Panc1 (cell line): ENCODE results near the gene AS3MT. TPM values are rescaled to one million over a fixed set of nuclear protein-coding genes. Genes with fewer than 3 reads are reported as not detected.

Source experiments
- ATAC-seq: fragments of 200-7000 bp; cut with Tn5 transposase; 2 replicates; pipeline ENCODE4 v1.9.1; 2020; ENCODE audit warnings: mild to moderate bottlenecking, moderate library complexity
- BruUV-seq: library from RNA; stranded (reverse); fragments of 400-500 nt; replicated peaks from 2 replicates; lab custom pipeline; 2021; lab: Mats Ljungman, UMichigan
- CTCF ChIA-PET: fragments of 300-600 bp; sonication (Branson Sonifier 250); formaldehyde crosslinking; loops from one replicate; lab custom pipeline; 2022; ENCODE audit warnings: antibody characterized with exemption; lab: Charles Lee
- POLR2A ChIA-PET: fragments of 300-600 bp; sonication (Branson Sonifier 250); formaldehyde crosslinking; loops from one replicate; lab custom pipeline; 2022; ENCODE audit warnings: antibody characterized with exemption; lab: Charles Lee
- DNase-seq: peaks from one replicate; pipeline ENCODE4 v3.0.0-alpha.2; 2010; ENCODE audit warnings: low read depth, low spot score
- H3K27ac ChIP-seq: 2 replicates; pipeline ENCODE4 v1.5.1; 2011; ENCODE audit warnings: mild to moderate bottlenecking, low read length, inconsistent platforms
- H3K27me3 ChIP-seq: fragments of 200-500 bp; sonication (Bioruptor generic); 2 replicates; pipeline ENCODE4 v1.6.0; 2014; ENCODE audit warnings: low read length, inconsistent platforms; ENCODE audit not compliant: control insufficient read depth, insufficient read depth
- H3K36me3 ChIP-seq: fragments of 200-500 bp; sonication (Bioruptor generic); 2 replicates; pipeline ENCODE4 v1.5.1; 2014; ENCODE audit warnings: inconsistent platforms, mild to moderate bottlenecking, low read length, moderate library complexity; ENCODE audit not compliant: control insufficient read depth, insufficient read depth
- H3K4me1 ChIP-seq: 2 replicates; pipeline ENCODE4 v1.5.1; 2011; ENCODE audit warnings: inconsistent platforms, mild to moderate bottlenecking, low read length, moderate library complexity; ENCODE audit not compliant: control insufficient read depth, insufficient read depth
- H3K4me3 ChIP-seq, 2 experiments: 2 replicates each; pipeline ENCODE4 v1.5.1; 2011 to 2012; ENCODE audit warnings: low read depth in 2 of 2, low read length in 2 of 2, mild to moderate bottlenecking in 2 of 2, inconsistent platforms in 1 of 2, moderate library complexity in 1 of 2
- H3K9me3 ChIP-seq: fragments of 200-500 bp; sonication (Bioruptor generic); 2 replicates; pipeline ENCODE4 v1.5.1; 2014; ENCODE audit warnings: low read depth, mild to moderate bottlenecking, inconsistent platforms, low read length, moderate library complexity; ENCODE audit not compliant: control insufficient read depth, insufficient read depth
- POLR2AphosphoS5 ChIP-seq: IDR thresholded peaks from 2 replicates; pipeline ENCODE4 v1.6.1; 2012; ENCODE audit warnings: mild to moderate bottlenecking, low read depth, low read length, moderate library complexity
- SIN3A ChIP-seq: IDR thresholded peaks from 2 replicates; pipeline ENCODE4 v1.6.1; 2012; ENCODE audit warnings: low read depth, mild to moderate bottlenecking, low read length, moderate library complexity, borderline replicate concordance; ENCODE audit not compliant: insufficient read depth
- TCF7L2 ChIP-seq: IDR thresholded peaks from 2 replicates; pipeline ENCODE4 v1.6.1; 2011; ENCODE audit warnings: mild to moderate bottlenecking, low read depth, low read length, inconsistent platforms
- in situ Hi-C: cut with HindIII; loops from 2 replicates; pipeline ENCODE4 v1.10.0; 2016; ENCODE audit warnings: low sequenced_read_pairs, low pct_unique_long_range_greater_than_20kb
- intact Hi-C: fragments of 100-400 bp; cut with micrococcal nuclease; formaldehyde crosslinking; loops from one replicate; pipeline ENCODE4 v1.10.0; 2022; ENCODE audit not compliant: unreplicated experiment
- total RNA-seq: library from RNA; stranded (reverse); gene quantifications from one replicate; pipeline ENCODE4 v1.2.1, GENCODE V29; 2021; ENCODE audit not compliant: unreplicated experiment
- TF ChIP-seq, protein P1 (sequence below): fragments of 450-650 bp; IDR thresholded peaks from 2 replicates; pipeline ENCODE4 v1.5.1; 2017; ENCODE audit warnings: mild to moderate bottlenecking
- TF ChIP-seq, protein P2 (sequence below), 2 experiments: IDR thresholded peaks; 2 replicates each; pipeline ENCODE4 v1.6.1; 2011 to 2012; ENCODE audit warnings: low read depth in 2 of 2, control low read depth in 1 of 2, low read length in 1 of 2, mild to moderate bottlenecking in 1 of 2, moderate library complexity in 1 of 2; ENCODE audit not compliant: insufficient read depth in 1 of 2

Gene AS3MT
- total RNA-seq, 1 experiment from 2014 or later: 4.0 TPM

DNA sequence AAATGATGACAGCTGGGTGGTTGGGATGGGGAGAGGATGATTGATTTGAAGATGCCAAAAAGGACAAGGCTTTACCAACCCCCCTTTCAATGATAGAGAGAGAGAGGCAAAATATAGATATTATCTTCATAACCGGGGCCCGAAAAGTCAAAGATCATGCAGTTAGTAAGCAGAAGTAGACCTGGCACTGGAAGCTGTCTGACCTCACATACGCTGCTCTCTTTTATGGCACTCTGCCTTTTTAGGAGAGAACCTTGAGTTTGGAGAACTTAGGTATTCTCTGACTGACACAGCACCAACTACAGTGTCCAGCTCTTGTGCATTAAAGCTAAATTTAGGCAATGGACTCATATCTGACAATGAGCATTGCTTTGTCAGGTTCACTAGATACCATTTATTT is 79.5 kb downstream of the AS3MT start:
- in situ Hi-C loops: no loop called here
- no peak overlapping the region for H3K4me3 ChIP-seq
- H3K9me3 ChIP-seq: no peaks in the 10 kb centered on the region
- no peaks in the 10 kb centered on the region for H3K36me3 ChIP-seq
- intact Hi-C loops: no loop called here
- DNase-seq (no peak), ATAC-seq (no peak)
- no TSS peak for BruUV-seq
- peaks cover 7% of the 10 kb centered on the region for H3K4me1 ChIP-seq
- H3K27ac ChIP-seq: no peak overlapping the region
- CTCF ChIA-PET: no interaction called here
- H3K27me3 ChIP-seq: no peaks in the 10 kb centered on the region
- TF ChIP-seq, protein P1, sequence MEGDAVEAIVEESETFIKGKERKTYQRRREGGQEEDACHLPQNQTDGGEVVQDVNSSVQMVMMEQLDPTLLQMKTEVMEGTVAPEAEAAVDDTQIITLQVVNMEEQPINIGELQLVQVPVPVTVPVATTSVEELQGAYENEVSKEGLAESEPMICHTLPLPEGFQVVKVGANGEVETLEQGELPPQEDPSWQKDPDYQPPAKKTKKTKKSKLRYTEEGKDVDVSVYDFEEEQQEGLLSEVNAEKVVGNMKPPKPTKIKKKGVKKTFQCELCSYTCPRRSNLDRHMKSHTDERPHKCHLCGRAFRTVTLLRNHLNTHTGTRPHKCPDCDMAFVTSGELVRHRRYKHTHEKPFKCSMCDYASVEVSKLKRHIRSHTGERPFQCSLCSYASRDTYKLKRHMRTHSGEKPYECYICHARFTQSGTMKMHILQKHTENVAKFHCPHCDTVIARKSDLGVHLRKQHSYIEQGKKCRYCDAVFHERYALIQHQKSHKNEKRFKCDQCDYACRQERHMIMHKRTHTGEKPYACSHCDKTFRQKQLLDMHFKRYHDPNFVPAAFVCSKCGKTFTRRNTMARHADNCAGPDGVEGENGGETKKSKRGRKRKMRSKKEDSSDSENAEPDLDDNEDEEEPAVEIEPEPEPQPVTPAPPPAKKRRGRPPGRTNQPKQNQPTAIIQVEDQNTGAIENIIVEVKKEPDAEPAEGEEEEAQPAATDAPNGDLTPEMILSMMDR: no peak
- TF ChIP-seq TCF7L2 (no peak), SIN3A (no peak), POLR2AphosphoS5 (no peak)
- TF ChIP-seq, protein P2, sequence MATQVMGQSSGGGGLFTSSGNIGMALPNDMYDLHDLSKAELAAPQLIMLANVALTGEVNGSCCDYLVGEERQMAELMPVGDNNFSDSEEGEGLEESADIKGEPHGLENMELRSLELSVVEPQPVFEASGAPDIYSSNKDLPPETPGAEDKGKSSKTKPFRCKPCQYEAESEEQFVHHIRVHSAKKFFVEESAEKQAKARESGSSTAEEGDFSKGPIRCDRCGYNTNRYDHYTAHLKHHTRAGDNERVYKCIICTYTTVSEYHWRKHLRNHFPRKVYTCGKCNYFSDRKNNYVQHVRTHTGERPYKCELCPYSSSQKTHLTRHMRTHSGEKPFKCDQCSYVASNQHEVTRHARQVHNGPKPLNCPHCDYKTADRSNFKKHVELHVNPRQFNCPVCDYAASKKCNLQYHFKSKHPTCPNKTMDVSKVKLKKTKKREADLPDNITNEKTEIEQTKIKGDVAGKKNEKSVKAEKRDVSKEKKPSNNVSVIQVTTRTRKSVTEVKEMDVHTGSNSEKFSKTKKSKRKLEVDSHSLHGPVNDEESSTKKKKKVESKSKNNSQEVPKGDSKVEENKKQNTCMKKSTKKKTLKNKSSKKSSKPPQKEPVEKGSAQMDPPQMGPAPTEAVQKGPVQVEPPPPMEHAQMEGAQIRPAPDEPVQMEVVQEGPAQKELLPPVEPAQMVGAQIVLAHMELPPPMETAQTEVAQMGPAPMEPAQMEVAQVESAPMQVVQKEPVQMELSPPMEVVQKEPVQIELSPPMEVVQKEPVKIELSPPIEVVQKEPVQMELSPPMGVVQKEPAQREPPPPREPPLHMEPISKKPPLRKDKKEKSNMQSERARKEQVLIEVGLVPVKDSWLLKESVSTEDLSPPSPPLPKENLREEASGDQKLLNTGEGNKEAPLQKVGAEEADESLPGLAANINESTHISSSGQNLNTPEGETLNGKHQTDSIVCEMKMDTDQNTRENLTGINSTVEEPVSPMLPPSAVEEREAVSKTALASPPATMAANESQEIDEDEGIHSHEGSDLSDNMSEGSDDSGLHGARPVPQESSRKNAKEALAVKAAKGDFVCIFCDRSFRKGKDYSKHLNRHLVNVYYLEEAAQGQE (IDR thresholded peaks at IDR 0.05; ENCODE audit: insufficient read depth in 1 of 2, low read depth in 2 of 2, low read length in 1 of 2): no peak
- POLR2A ChIA-PET: no interaction called here

DNA sequence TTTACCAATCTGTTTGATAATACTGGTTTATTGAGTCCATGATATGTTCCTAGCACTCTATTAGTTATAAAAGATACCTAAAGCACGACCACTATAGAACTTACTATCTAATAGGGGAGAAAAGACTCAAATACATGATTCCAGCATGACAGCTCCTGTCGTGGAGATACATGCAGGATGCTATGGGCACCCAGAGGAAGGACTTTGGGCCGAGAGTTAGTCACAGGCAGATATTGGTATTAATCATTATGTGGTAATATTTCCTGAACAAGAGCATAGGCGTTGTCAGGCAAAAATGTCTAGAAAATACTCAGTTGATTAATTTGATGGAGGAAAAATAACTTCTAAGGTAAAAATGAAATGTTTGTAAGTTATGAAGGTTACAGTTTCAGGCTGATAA is 80.6 kb downstream of the AS3MT start:
- ChIA-PET CTCF (interaction anchor here (0.5 kb wide), 1 partner anchor 284 kb away, joined by 4 read pairs; no protein-coding TSS in a partner anchor), POLR2A (no interaction called here)
- ATAC-seq (no peak), DNase-seq (no peak)
- in situ Hi-C loops: no loop called here
- no peaks in the 10 kb centered on the region for H3K36me3 ChIP-seq
- H3K27me3 ChIP-seq: no peaks in the 10 kb centered on the region
- TF ChIP-seq TCF7L2 (no peak), POLR2AphosphoS5 (no peak), SIN3A (no peak)
- TF ChIP-seq, protein P2 (IDR thresholded peaks at IDR 0.05; ENCODE audit: insufficient read depth in 1 of 2, low read depth in 2 of 2, low read length in 1 of 2): no peak
- TF ChIP-seq, protein P1: no peak
- H3K9me3 ChIP-seq: no peaks in the 10 kb centered on the region
- no TSS peak for BruUV-seq
- no peak overlapping the region for H3K4me3 ChIP-seq
- H3K4me1 ChIP-seq: peaks cover 7% of the 10 kb centered on the region
- H3K27ac ChIP-seq: no peak overlapping the region
- intact Hi-C loops: no loop called here
